GM10266 (cell line): ENCODE data around the gene B4GAT1.
"Not testable (repeated sequence)": the region's sequence is repeated elsewhere in the genome, so short reads cannot be mapped to it uniquely, and the experiment has no call there.

Experiments used
- DNase-seq: peaks from one replicate; pipeline ENCODE4 v3.0.0; 2012; ENCODE audit errors: extremely low spot score
- CTCF ChIP-seq: IDR thresholded peaks from 2 replicates; pipeline ENCODE4 v1.5.1; 2012; ENCODE audit warnings: mild to moderate bottlenecking, low read depth; ENCODE audit not compliant: control insufficient read depth, insufficient read depth; ENCODE audit errors: missing control alignments

Gene B4GAT1

GRCh38 chr11:66347425-66348276, at the start of gene B4GAT1:
TSS of gene B4GAT1 (minus strand) at chr11:66347629. CDS start at chr11:66347545, 84 bp downstream.
- no peak for TF ChIP-seq CTCF
- DNase-seq: peak; percentile 93

GRCh38 chr11:66393954-66394353, 46.5 kb upstream of the B4GAT1 start:
- TF ChIP-seq CTCF: no peak
- no peak for DNase-seq

GRCh38 chr11:66391322-66391721, 43.9 kb upstream of the B4GAT1 start:
- no peak for DNase-seq
- no peak for TF ChIP-seq CTCF

- peak; percentile 85 for TF ChIP-seq CTCF
Observed at GRCh38 chr11:66388780-66389386, 41.5 kb upstream of the B4GAT1 start.

GRCh38 chr11:66386171-66387069, 39.0 kb upstream of the B4GAT1 start:
- DNase-seq: peak; percentile 75
- TF ChIP-seq CTCF: peak; percentile 95

More at GRCh38 chr11:66388780-66389386, 41.5 kb upstream of the B4GAT1 start:
- peak; percentile 74 for DNase-seq

GRCh38 chr11:66384316-66384715, 36.9 kb upstream of the B4GAT1 start:
- DNase-seq: not testable (repeated sequence)

GRCh38 chr11:66380264-66380663, 32.8 kb upstream of the B4GAT1 start:
- DNase-seq: not testable (repeated sequence)

- not testable (repeated sequence) for DNase-seq
Observed at GRCh38 chr11:66373690-66374287, 26.4 kb upstream of the B4GAT1 start.
